DMS153 (cell line): ENCODE measurements around the gene ALPK3.

Source experiments
- DNase-seq: peaks from one replicate; lab custom pipeline; 2025; lab: John Stamatoyannopoulos, UW

The ALPK3 gene

DNA sequence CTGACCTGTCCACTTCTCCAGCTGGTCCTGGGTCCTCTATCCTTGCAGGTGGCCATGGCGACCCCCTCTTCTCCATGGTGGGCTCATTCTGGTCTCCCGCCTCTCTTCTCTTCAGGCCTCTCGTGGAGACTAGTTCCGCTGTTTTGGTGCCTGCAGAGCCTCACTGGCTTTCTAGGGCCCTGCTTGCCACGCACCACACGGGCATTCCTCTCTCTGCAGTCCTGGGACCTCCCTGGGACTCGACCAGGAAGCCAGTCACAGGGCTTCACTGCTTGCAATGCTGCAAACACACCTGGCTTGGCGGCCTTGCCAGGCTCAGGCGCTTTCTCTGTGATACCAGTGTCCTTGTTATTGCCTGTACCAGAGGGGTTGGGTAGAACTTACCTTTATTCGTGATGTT, 76.5 kb downstream of the ALPK3 start:
- DNase-seq, result no peak

- DNase-seq, result no peak
These were observed 77.7 kb downstream of the ALPK3 start for GRCh38 chr15:84894736-84895425.

DNA sequence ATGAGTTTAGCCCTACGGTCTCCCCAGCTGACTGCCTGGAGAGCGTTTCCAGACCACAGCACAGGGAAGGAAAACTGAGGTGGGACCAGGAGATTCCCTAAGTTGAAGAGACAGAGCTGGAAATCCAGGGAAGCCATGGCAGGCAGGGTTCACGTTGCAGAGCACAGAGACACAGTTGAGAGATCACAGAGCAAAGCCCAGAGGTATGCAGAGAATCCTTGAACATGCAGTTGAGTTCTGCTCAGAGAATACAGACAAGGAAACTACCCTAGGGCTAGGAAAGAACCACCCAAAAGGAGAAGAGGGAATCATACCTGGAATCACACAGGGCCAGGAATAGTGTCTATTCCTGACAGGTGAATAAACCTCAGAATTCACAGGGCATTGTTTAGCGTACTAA, 81.6 kb downstream of the ALPK3 start:
- DNase-seq, result no peak

DNA sequence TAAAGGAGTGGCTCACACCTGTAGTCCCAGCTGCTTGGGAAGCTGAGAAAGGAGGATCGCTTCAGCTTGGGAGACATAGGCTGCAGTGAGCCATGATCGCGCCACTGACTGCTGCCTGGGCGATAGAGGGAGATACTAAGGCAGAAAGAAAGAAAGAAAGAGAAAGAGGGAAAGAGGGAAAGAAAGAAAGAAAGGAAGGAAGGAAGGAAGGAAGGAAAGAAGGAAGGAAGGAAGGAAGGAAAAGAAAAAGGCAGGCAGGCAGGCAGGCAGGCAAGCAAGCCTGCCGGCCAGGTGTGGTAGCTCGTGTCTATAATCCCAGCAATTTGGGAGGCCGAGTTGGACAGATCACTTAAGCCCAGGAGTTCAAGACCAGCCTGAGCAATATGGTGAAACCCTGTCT, 82.6 kb downstream of the ALPK3 start:
- no peak for DNase-seq

DNA sequence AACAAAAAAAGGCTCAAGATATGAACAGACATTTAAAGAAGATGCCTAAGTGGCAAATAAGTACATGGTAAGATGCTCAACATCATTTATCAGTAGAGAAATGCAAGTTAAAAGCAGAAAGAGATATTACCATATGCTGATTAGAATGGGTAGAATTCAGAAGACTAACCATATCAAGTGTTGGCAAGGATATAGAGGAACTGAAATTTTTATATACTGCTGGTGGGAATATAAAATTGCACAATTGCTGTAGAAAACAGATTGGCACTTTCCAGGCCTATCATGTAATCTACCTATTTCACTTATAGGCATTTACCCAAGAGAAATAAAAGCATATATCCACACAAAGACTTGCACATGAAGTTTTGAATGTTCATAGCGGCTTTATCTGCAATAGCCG, 84.4 kb downstream of the ALPK3 start:
- DNase-seq, result no peak

DNA sequence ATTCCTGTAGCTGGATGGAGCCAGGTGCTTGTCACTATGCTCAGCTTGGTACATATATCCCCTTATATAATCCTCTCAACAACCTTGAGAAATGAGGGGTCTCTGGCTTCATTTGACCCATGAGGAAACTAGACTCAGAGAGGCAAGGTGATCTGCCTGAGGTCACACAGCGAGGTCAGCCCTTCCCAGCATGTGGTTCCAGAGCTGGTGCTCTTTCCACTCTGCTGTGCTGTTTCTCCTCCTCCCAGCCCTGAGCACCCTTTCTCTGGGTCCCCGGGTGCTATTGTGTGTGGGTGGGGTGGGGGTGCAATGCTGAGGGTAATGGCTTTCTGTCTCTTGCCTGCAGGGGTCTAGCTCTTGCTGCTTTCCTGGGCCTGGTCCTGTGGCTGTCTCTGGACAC, 86.6 kb downstream of the ALPK3 start:
- no peak for DNase-seq

DNA sequence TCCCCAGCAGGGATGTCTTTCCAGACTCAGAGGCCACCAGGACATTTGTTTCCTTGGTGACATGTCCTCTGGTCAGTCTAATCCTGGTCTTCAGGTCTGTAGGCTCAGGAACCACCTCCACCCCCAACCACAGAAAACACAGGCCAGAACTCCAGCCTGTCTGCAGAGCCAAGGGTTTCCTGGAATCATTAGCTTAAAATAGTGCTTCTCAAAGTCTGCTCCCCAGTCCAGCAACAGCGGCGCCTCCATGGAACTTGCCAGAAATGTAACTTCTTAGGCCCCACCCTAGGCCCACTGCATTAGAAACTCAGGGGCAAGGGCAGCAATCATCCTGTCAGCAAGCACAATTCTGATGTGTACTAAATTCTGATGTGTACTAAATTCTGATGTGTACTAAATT, 87.3 kb downstream of the ALPK3 start:
- no peak for DNase-seq

GRCh38 chr15:84905016-84905916, 88.1 kb downstream of the ALPK3 start:
- no peak for DNase-seq

GRCh38 chr15:84907731-84908130, 90.6 kb downstream of the ALPK3 start:
- DNase-seq, result no peak

GRCh38 chr15:84908564-84908963, 91.4 kb downstream of the ALPK3 start:
- DNase-seq, result no peak

GRCh38 chr15:84909029-84909428, 91.9 kb downstream of the ALPK3 start:
- no peak for DNase-seq

DNA sequence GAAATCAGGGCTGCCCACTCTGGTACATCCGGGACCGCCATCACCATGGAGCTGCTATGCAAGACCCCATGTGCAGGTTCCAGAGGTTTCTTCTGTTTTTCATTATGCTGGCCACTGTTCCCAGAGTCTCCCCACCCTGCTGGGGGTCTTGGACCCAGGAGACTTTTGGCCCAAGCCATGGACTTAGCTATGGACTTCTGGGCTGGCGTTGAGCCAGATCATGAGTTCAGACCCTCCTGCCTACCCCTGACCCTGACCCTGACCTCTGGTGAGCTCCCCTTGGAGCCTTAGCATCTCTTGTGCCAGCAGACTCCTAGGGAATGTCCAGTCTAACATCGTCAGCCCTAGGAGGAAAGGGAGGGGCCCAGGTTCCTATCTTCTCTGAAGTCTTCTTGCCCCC, 92.6 kb downstream of the ALPK3 start:
- DNase-seq, result no peak

- DNase-seq, result no peak
These were observed 93.9 kb downstream of the ALPK3 start for GRCh38 chr15:84910928-84911623.

GRCh38 chr15:84911879-84912660, 94.9 kb downstream of the ALPK3 start:
- DNase-seq, result no peak

GRCh38 chr15:84913360-84913723, 96.2 kb downstream of the ALPK3 start:
- DNase-seq, result no peak

DNA sequence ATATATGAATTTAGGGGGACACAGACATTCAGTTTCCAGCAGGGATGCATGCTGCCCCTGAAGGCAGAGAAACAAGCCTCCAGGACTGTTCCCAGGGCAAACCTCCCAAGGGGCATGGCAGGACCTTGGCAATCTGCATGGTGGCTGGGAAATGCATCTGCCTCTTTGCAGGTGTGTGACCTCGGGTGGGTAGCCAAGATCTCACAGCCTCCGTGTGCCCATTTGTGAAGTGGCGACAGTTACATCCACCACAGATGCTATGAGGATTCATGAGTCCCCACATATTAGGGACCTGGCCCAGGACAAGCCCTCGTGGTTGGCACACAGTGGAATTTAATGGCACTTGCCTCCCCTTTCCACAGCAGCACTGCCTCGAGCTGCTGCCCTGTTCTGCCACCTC, 97.2 kb downstream of the ALPK3 start:
- DNase-seq, result no peak

DNA sequence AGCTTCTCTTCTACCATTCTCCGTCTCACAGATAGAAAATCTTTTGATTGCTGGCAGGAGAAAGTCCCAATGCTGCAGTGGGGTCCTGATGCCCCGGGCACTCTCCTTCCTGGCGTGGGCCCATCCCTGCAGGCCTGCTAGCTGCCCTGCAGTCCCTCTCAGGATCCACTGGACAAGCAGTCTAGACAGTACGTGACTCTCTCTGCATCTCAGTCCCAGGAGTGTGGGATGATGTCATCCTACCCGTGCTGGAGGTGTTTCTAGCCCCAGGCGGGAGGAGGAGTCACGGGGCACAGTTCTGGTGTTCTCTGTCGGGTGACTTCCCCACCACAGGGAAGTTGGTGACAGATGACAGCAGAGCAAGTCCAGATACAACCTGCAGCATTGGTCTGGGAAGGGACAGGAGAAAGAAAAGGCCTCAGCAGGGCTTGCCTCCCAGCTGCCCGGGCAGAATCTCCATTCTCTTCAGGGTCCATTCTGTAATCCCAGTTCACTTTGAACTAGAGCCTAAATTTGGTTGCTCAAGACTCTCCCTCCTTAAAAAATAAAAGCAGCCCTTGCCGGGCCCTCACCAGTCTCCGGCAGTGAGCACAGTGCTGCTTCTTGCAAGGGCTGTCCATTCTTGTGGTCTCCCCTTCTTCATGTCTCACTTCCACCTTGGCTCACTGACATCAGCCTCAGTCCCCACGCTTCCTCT, 97.9 kb downstream of the ALPK3 start:
- DNase-seq, result peak; percentile 56

DNA sequence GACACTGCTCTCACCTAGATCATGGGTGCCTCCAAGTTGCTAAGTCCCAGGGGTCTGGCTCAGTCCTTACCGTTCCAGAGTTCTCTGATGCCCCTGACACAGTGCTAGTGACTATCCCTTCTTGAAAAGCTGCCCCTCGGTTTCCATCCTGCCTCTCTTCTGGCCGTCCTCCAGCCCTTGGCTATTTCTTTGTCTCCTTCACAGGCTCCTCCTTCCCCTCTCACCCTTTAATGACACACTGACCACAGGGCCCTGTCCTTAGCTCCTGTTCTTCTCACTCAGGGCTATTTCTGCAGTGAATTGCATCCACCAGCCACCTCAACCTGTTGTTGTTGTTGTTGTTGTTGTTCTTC, 98.4 kb downstream of the ALPK3 start:
- no peak for DNase-seq

GRCh38 chr15:84917452-84917851, 100.3 kb downstream of the ALPK3 start:
- no peak for DNase-seq

- no peak for DNase-seq
These were observed 102.0 kb downstream of the ALPK3 start for GRCh38 chr15:84919106-84919667.

DNA sequence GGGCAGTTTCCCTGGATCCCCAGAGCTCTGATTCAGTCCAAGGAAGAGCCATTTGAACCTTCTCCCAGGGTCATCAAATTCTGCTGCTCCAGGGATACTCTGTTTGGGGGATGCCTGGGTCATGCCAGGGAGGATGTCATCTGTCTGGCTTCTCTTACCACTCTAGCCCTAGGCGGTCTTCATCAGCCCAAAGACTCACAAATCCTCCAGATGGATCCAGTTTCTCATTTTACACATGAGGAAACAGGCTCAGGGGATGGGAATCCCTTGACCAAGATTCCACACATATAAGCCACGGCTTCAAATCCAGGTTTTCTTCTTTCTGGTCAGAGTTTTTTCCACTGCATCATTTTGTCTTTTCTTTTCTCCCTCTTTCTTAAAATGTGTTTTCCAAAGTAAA, 104.0 kb downstream of the ALPK3 start:
- DNase-seq, result no peak
